ENCODE measurements around the gene RARG. TPM values are rescaled to one million over a fixed set of nuclear protein-coding genes. Genes with fewer than 3 reads are reported as not detected.

The RARG gene
- total and polyA plus RNA-seq, 8 donors, result 38.2 to 62.5 (median 46.7) TPM

GRCh38 chr12:53161119-53161911, 70.7 kb downstream of the RARG start:
- intact Hi-C loops (cut with DNase I), result no loop called here
- no peak for ATAC-seq

GRCh38 chr12:53160673-53161072, 71.3 kb downstream of the RARG start:
- peaks cover 0 to 5% of the 10 kb centered on the region in 2 donors for H3K4me1 ChIP-seq
- no peak for TF ChIP-seq CTCF (IDR thresholded peaks at IDR 0.05)
- peaks cover 0 to 8% of the 10 kb centered on the region in 2 donors for H3K36me3 ChIP-seq
- H3K27ac ChIP-seq, result no peak overlapping the region
- no peaks in the 10 kb centered on the region for H3K9me3 ChIP-seq
- ATAC-seq, result no peak
- no peak overlapping the region for H3K4me3 ChIP-seq
- no peak for DNase-seq
- intact Hi-C loops (cut with DNase I), result no loop called here
- H3K27me3 ChIP-seq, result no peaks in the 10 kb centered on the region

More at GRCh38 chr12:53161119-53161911, 70.7 kb downstream of the RARG start:
- no peak for DNase-seq
- no peak overlapping the region for H3K27ac ChIP-seq
- peaks cover 0 to 8% of the 10 kb centered on the region in 2 donors for H3K36me3 ChIP-seq
- no peak overlapping the region for H3K4me3 ChIP-seq
- no peaks in the 10 kb centered on the region for H3K27me3 ChIP-seq
- peaks cover 0 to 5% of the 10 kb centered on the region in 2 donors for H3K4me1 ChIP-seq
- H3K9me3 ChIP-seq, result no peaks in the 10 kb centered on the region
- TF ChIP-seq CTCF (IDR thresholded peaks at IDR 0.05), result no peak

Other genes starting within 250 kb of the RARG start
- gene EIF4B, start 225.8 kb downstream of the RARG start, total RNA-seq, result 100 to 1,000 TPM; 326 to 378 TPM
- gene EIF4B, start 225.8 kb downstream of the RARG start, polyA plus RNA-seq (ENCODE audit: insufficient read length in 6 of 6), result 100 to 1,000 TPM; 447 to 581 (median 554) TPM
- gene TNS2, start 182.1 kb downstream of the RARG start, total RNA-seq, result 100 to 1,000 TPM; 112 to 129 TPM
- gene TNS2, start 182.1 kb downstream of the RARG start, polyA plus RNA-seq (ENCODE audit: insufficient read length in 6 of 6), result 100 to 1,000 TPM; 101 to 164 (median 117) TPM
- 10 to 100 TPM; 36.4 to 41.4 TPM for gene SPRYD3, start 152.8 kb downstream of the RARG start, total RNA-seq
- gene SPRYD3, start 152.8 kb downstream of the RARG start, polyA plus RNA-seq (ENCODE audit: insufficient read length in 6 of 6), result 10 to 100 TPM; 14.2 to 19.3 (median 17.0) TPM
- 10 to 100 TPM; 25.4 to 29.1 TPM for gene IGFBP6, start 134.5 kb downstream of the RARG start, total RNA-seq
- gene IGFBP6, start 134.5 kb downstream of the RARG start, polyA plus RNA-seq (ENCODE audit: insufficient read length in 6 of 6), result 10 to 100 TPM; 15.4 to 23.8 (median 22.2) TPM
- gene SOAT2, start 128.7 kb downstream of the RARG start, total RNA-seq, result not detected
- under 1 TPM; 0.13 to 0.42 (median 0.19) TPM for gene SOAT2, start 128.7 kb downstream of the RARG start, polyA plus RNA-seq (ENCODE audit: insufficient read length in 6 of 6)
- gene ZNF740, start 51.5 kb downstream of the RARG start, total RNA-seq, result 10 to 100 TPM; 34.6 to 39.2 TPM
- gene ZNF740, start 51.5 kb downstream of the RARG start, polyA plus RNA-seq (ENCODE audit: insufficient read length in 6 of 6), result 10 to 100 TPM; 59.2 to 67.4 (median 65.2) TPM
- 10 to 100 TPM; 33.1 to 36.3 TPM for gene CSAD, start 51.3 kb downstream of the RARG start, total RNA-seq
- gene CSAD, start 51.3 kb downstream of the RARG start, polyA plus RNA-seq (ENCODE audit: insufficient read length in 6 of 6), result 100 to 1,000 TPM in 2 of 6 donors, 10 to 100 TPM in 4; 71.5 to 109 (median 97.0) TPM
- gene ITGB7, start 25.0 kb downstream of the RARG start, total RNA-seq, result 10 to 100 TPM in 1 of 2 donors, 1 to 10 TPM in 1; 3.8 to 10.9 TPM
- gene ITGB7, start 25.0 kb downstream of the RARG start, polyA plus RNA-seq (ENCODE audit: insufficient read length in 6 of 6), result 1 to 10 TPM; 1.1 to 2.8 (median 1.7) TPM
- 1 to 10 TPM; 2.8 to 4.1 TPM for gene ESPL1, start 36.1 kb upstream of the RARG start, total RNA-seq
- gene ESPL1, start 36.1 kb upstream of the RARG start, polyA plus RNA-seq (ENCODE audit: insufficient read length in 6 of 6), result 10 to 100 TPM in 5 of 6 donors, 1 to 10 TPM in 1; 8.6 to 21.7 (median 12.9) TPM
- 100 to 1,000 TPM; 321 to 370 TPM for gene PFDN5, start 63.3 kb upstream of the RARG start, total RNA-seq
- 100 to 1,000 TPM; 651 to 800 (median 738) TPM for gene PFDN5, start 63.3 kb upstream of the RARG start, polyA plus RNA-seq (ENCODE audit: insufficient read length in 6 of 6)
- 10 to 100 TPM; 27.7 to 45.2 TPM for gene MYG1, start 67.5 kb upstream of the RARG start, total RNA-seq
- 10 to 100 TPM; 40.2 to 51.0 (median 48.5) TPM for gene MYG1, start 67.5 kb upstream of the RARG start, polyA plus RNA-seq (ENCODE audit: insufficient read length in 6 of 6)
- gene AAAS, start 89.4 kb upstream of the RARG start, total RNA-seq, result 10 to 100 TPM; 44.0 to 51.2 TPM
- gene AAAS, start 89.4 kb upstream of the RARG start, polyA plus RNA-seq (ENCODE audit: insufficient read length in 6 of 6), result 10 to 100 TPM; 71.8 to 87.9 (median 79.6) TPM
- gene SP7, start 104.1 kb upstream of the RARG start, total RNA-seq, result under 1 TPM in 1 of 2 donors, not detected in 1; 0.64 TPM
- under 1 TPM; 0.11 to 0.31 (median 0.15) TPM for gene SP7, start 104.1 kb upstream of the RARG start, polyA plus RNA-seq (ENCODE audit: insufficient read length in 6 of 6)
- 10 to 100 TPM; 69.5 to 78.0 TPM for gene SP1, start 148.0 kb upstream of the RARG start, total RNA-seq
- gene SP1, start 148.0 kb upstream of the RARG start, polyA plus RNA-seq (ENCODE audit: insufficient read length in 6 of 6), result 10 to 100 TPM; 74.1 to 82.0 (median 79.7) TPM
- gene AMHR2, start 191.6 kb upstream of the RARG start, total RNA-seq, result under 1 TPM in 1 of 2 donors, not detected in 1; 0.18 TPM
- 1 to 10 TPM; 1.7 to 3.7 (median 3.4) TPM for gene AMHR2, start 191.6 kb upstream of the RARG start, polyA plus RNA-seq (ENCODE audit: insufficient read length in 6 of 6)
- gene PRR13, start 209.5 kb upstream of the RARG start, total RNA-seq, result 100 to 1,000 TPM; 146 to 155 TPM
- gene PRR13, start 209.5 kb upstream of the RARG start, polyA plus RNA-seq (ENCODE audit: insufficient read length in 6 of 6), result 100 to 1,000 TPM in 4 of 6 donors, 10 to 100 TPM in 2; 82.7 to 123 (median 107) TPM
- gene PCBP2, start 219.9 kb upstream of the RARG start, total RNA-seq, result 100 to 1,000 TPM; 634 to 679 TPM
- 1,000 to 10,000 TPM in 5 of 6 donors, 100 to 1,000 TPM in 1; 986 to 1,132 (median 1,062) TPM for gene PCBP2, start 219.9 kb upstream of the RARG start, polyA plus RNA-seq (ENCODE audit: insufficient read length in 6 of 6)

Data from left lung (tissue), 10 donors.